HepG2 (cell line): ENCODE data around the gene VAMP5. TPM values are rescaled to one million over a fixed set of nuclear protein-coding genes. Genes with fewer than 3 reads are reported as not detected.

Source experiments
- ESRRA ChIP-seq: sonication (generic); formaldehyde crosslinking; IDR thresholded peaks from 2 replicates; pipeline ENCODE4 v1.5.1; 2020; ENCODE audit warnings: mild to moderate bottlenecking, low read depth, missing genetic modification reagents
- KAT7 ChIP-seq: IDR thresholded peaks from 2 replicates; pipeline ENCODE4 v1.6.1; 2018; ENCODE audit warnings: borderline replicate concordance, missing compliant biosample characterization
- NRL ChIP-seq: sonication (generic); formaldehyde crosslinking; IDR thresholded peaks from 2 replicates; pipeline ENCODE4 v1.5.0; 2020; ENCODE audit warnings: missing genetic modification reagents, mild to moderate bottlenecking, moderate library complexity, borderline replicate concordance
- POLR2A ChIP-seq, 2 experiments: IDR thresholded peaks; 2 replicates each; pipeline ENCODE4 v1.6.1; 2011; ENCODE audit warnings: low read depth in 2 of 2, low read length in 2 of 2, mild to moderate bottlenecking in 1 of 2, moderate library complexity in 1 of 2; ENCODE audit not compliant: insufficient read depth in 1 of 2
- RERE ChIP-seq: IDR thresholded peaks from 2 replicates; pipeline ENCODE4 v1.6.1; 2016; ENCODE audit warnings: low read depth, missing genetic modification reagents, missing compliant biosample characterization
- SIN3A ChIP-seq: IDR thresholded peaks from 2 replicates; pipeline ENCODE4 v1.6.1; 2011; ENCODE audit warnings: low read depth, mild to moderate bottlenecking, control low read depth, low read length, borderline replicate concordance
- SMAD1 ChIP-seq: sonication (generic); formaldehyde crosslinking; IDR thresholded peaks from 2 replicates; pipeline ENCODE4 v1.4.0; 2020; ENCODE audit warnings: missing genetic modification reagents, low read depth, mild to moderate bottlenecking, borderline replicate concordance
- SUZ12 ChIP-seq: fragments of 150-350 bp; IDR thresholded peaks from 2 replicates; pipeline ENCODE4 v1.6.1; 2014; ENCODE audit warnings: low read depth, low read length
- TAF1 ChIP-seq: sonication (generic); formaldehyde crosslinking; IDR thresholded peaks from 2 replicates; pipeline ENCODE4 v1.4.0; 2020; ENCODE audit warnings: missing genetic modification reagents
- TCF7L2 ChIP-seq: IDR thresholded peaks from 2 replicates; pipeline ENCODE4 v1.6.1; 2011; ENCODE audit warnings: mild to moderate bottlenecking, low read depth, low read length, moderate library complexity
- ZNF33A ChIP-seq: sonication (generic); formaldehyde crosslinking; IDR thresholded peaks from 2 replicates; pipeline ENCODE4 v1.5.1; 2020; ENCODE audit warnings: missing genetic modification reagents, mild to moderate bottlenecking, moderate library complexity, borderline replicate concordance
- ZNF350 ChIP-seq: sonication (generic); formaldehyde crosslinking; IDR thresholded peaks from 2 replicates; pipeline ENCODE4 v1.4.0; 2020; ENCODE audit warnings: mild to moderate bottlenecking, low read depth, missing genetic modification reagents, borderline replicate concordance
- ZNF430 ChIP-seq: sonication (generic); formaldehyde crosslinking; IDR thresholded peaks from 2 replicates; pipeline ENCODE4 v1.9.0; 2021; ENCODE audit warnings: mild to moderate bottlenecking, missing genetic modification reagents
- ZNF687 ChIP-seq: sonication (generic); formaldehyde crosslinking; IDR thresholded peaks from 2 replicates; pipeline ENCODE4 v1.5.1; 2020; ENCODE audit warnings: mild to moderate bottlenecking, missing genetic modification reagents, moderate library complexity
- ZNF768 ChIP-seq: sonication (generic); formaldehyde crosslinking; IDR thresholded peaks from 2 replicates; pipeline ENCODE4 v1.4.0; 2020; ENCODE audit warnings: missing genetic modification reagents
- polyA plus RNA-seq, 8 experiments: library from polyadenylated mRNA; depleted of rRNA in 3 of 8; stranded (reverse) in 7 of 8; unstranded in 1 of 8; fragments of >200 nt; fragmentation: Illumina TruSeq in 4 of 8; extraction: Trizol in 4 of 8; gene quantifications; 2 replicates each; pipeline versions ENCODE4 v1.2.1 to v1.2.3, GENCODE V29; 2011 to 2016; ENCODE audit warnings: low read depth in 4 of 8, missing spikeins in 1 of 8, mixed read lengths in 1 of 8; ENCODE audit not compliant: insufficient read depth in 1 of 8
- total RNA-seq, 5 experiments: library from RNA; depleted of rRNA; stranded (reverse); fragments of >200 nt; fragmentation: Illumina TruSeq; extraction: Trizol; gene quantifications; 2 replicates each; pipeline ENCODE4 v1.2.3, GENCODE V29; 2016; ENCODE audit warnings: low read depth in 1 of 5

The VAMP5 gene
- total and polyA plus RNA-seq, 2 of the 13 experiments (the other 11 are each of a cell fraction or from before 2014, with no cell fraction given) = 7.2 to 56.7 TPM

- peak; percentile 81 for TF ChIP-seq ZNF687 (CRISPR knock-in tag)
- TF ChIP-seq ZNF33A = no peak
- 0 out of 2 replicates have a peak, but pooled peaks have one; percentile 11 for TF ChIP-seq ZNF768 (CRISPR knock-in tag)
- peak; percentile 85; the same call in 1 of the 2 replicates for TF ChIP-seq SIN3A
- no peak for TF ChIP-seq KAT7
- no peak for TF ChIP-seq SUZ12
- peak; percentile 41 to 69; a peak in 3 of 4 replicates for TF ChIP-seq POLR2A (IDR thresholded peaks at IDR 0.05; ENCODE audit: insufficient read depth in 1 of 2, low read depth in 2 of 2, low read length in 2 of 2)
- peak; percentile 46; the same call in 1 of the 2 replicates for TF ChIP-seq TAF1 (CRISPR knock-in tag)
- no peak for TF ChIP-seq TCF7L2
- no peak for TF ChIP-seq ESRRA (CRISPR knock-in tag)
- no peak; the same call in 1 of the 2 replicates for TF ChIP-seq ZNF350 (CRISPR knock-in tag)
- TF ChIP-seq NRL (CRISPR knock-in tag) = peak; percentile 85
- TF ChIP-seq ZNF430 (CRISPR knock-in tag) = 0 out of 2 replicates have a peak, but pooled peaks have one; percentile 39
- no peak for TF ChIP-seq RERE
- TF ChIP-seq SMAD1 (CRISPR knock-in tag) = no peak
Measured at GRCh38 chr2:85577386-85578242, 6.6 kb upstream of the VAMP5 start, which contains the start of gene VAMP8 (continued).
